ENCODE measurements around the gene EPHA3. TPM values are rescaled to one million over a fixed set of nuclear protein-coding genes. Genes with fewer than 3 reads are reported as not detected.

The EPHA3 gene
- polyA plus RNA-seq, 4 donors = 3.5 to 6.9 (median 5.8) TPM

- no peak for DNase-seq (ENCODE audit: low read depth in 4 of 4, low spot score in 3 of 4)
Measured at GRCh38 chr3:89144080-89144479, 36.7 kb downstream of the EPHA3 start.

- no peak for DNase-seq (ENCODE audit: low read depth in 4 of 4, low spot score in 3 of 4)
Measured at GRCh38 chr3:89145995-89146394, 38.6 kb downstream of the EPHA3 start.

GRCh38 chr3:89154416-89154815 lies 47.0 kb downstream of the EPHA3 start:
- DNase-seq (ENCODE audit: low read depth in 4 of 4, low spot score in 3 of 4) = no peak

DNA sequence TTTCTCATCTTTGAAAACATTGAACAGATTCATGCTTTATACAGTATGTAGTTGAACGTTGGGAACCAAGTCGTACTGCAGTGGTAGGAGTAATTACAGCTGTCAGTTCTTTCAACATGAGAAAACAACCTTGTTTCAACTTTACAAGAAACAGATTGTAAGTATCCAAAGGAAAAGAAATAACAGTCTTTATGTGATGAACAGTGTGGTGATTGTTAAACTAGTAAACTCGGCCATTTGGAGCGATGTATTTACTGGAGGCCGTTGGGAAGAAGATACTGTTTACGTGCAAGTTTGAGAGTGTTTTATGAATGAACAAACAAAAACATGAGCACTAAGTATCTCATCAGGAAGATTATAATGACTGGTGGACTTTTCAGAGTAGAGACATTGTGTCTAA lies 48.4 kb downstream of the EPHA3 start:
- peak in 1 of 4 donors; percentile 8 for DNase-seq (ENCODE audit: low read depth in 4 of 4, low spot score in 3 of 4)

DNA sequence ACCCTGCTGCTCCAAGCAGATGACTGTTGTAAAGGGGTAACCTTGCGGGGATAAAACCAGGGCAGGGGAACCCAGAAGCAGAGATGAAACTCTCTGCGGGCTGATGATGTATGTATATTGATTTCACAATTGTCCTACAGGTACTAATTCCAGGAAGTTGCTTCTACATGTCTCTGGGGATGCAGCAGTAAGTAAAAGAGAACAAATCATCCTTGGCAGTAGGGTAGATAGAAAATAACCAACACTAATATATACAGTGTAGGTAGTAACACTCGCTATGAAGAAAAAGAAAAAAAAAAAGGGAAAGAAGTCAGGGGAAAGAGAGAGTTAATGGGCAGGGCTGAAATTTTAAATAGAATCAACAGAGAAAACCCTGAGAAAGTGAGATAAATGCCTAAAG lies 50.2 kb downstream of the EPHA3 start:
- DNase-seq (ENCODE audit: low read depth in 4 of 4, low spot score in 3 of 4) = no peak

DNA sequence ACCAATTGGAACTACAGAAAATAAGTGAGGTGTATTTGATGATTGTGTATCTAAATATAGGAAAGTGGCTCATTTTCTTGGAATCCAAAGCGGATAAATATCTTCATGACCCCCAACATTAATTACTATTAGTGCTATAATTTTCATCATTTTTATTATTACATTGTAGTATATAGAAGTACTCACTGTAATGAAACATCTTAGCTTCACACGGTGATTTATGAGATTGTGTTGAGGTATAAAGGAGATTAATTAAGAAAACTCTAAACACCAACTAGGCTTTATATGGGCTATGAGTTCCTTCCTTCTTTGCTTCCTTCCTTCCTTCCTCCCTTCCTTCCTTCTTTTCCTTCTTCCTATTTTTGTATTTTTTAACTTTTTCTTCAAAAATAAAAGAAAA lies 52.2 kb downstream of the EPHA3 start:
- DNase-seq (ENCODE audit: low read depth in 4 of 4, low spot score in 3 of 4) = no peak

DNA sequence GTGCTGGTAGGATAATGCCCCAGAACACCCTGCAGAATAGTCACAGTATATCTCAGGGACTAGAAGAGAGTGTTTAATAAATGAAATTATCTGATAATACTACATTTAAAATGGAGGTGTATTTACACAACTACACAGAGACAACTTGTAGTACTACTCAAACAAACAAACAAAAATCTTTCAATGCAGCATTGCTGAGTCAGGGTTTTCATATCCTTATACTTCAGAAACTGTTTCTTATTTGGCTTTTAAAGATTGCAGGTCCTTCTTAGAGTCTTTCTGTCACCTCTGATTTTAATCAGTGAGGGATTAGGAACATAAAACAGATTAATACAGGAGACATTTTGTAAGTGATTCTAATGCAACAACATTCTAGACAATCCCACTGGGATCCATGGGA lies 57.4 kb downstream of the EPHA3 start:
- no peak for DNase-seq (ENCODE audit: low read depth in 4 of 4, low spot score in 3 of 4)

DNA sequence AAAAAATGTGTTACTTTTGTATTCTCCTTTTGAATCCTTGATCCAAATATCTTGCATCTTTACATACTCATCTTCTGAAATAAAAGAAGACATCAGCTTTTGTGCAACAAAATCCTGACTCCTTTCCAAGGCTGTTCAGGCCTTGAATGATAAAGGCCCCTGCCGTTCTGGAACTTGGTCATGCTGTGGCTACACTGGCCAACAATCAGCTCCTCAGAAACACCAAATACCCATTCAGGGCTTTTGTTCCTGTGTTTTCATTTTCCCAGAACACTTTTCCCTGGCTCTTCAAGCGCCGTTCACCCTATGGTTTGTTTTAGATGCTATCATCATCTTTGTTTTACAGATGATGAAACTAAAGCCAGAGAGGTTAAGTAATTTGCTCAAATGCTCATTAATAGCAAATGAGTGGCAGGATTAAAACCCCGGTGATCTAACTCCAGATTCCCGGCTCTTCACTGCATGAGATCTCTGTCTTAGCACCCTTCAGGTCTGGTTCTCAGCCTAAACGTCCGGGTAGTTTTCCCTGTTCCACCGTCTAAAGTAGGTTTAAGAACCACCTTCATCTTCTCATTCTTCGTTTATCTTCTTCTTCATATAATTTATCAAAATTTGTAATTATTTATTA lies 58.3 kb downstream of the EPHA3 start:
- no peak for DNase-seq (ENCODE audit: low read depth in 4 of 4, low spot score in 3 of 4)

DNA sequence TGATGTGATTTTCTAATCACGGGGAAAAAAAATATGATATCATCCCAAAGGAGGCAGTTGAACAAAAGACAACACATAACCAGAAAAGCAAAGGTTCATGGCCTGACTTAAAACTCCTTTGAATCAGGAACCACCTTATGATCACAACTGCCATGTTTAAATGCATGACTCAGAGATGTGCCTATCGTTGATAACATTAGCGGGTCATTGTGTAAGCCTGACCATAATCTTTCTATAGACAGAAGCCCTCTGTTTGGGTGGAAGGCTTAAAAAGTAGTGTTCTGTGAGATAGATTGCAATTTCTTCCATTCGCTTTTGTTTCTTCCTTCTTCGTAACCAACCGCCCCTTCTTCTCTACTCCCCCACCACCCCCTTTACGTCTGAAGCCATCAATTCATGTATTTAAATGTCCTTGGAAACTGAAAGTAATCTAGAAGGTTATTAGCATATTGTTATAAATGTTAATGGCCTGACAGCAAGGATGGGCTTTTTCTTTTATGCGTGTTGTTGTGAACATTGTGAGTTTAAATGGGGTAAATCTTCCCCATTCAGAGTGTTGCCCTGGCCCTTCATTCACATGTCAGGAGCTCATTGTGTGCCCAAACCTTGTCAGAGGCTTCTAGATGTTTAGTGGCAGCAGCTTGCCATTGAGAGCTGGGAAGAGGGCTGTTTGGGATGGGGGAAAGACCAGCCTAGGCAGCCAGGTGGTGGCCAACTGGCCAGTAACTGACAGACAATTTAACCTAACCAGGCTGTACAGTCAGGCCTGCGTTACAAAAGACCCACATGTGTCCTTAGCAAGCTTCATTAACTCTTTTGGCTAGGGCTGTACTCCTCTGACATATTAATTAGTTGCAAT lies 64.5 kb downstream of the EPHA3 start:
- no peak for DNase-seq (ENCODE audit: low read depth in 4 of 4, low spot score in 3 of 4)

- DNase-seq (ENCODE audit: low read depth in 4 of 4, low spot score in 3 of 4) = no peak
Measured at GRCh38 chr3:89173546-89173945, 66.1 kb downstream of the EPHA3 start.

DNA sequence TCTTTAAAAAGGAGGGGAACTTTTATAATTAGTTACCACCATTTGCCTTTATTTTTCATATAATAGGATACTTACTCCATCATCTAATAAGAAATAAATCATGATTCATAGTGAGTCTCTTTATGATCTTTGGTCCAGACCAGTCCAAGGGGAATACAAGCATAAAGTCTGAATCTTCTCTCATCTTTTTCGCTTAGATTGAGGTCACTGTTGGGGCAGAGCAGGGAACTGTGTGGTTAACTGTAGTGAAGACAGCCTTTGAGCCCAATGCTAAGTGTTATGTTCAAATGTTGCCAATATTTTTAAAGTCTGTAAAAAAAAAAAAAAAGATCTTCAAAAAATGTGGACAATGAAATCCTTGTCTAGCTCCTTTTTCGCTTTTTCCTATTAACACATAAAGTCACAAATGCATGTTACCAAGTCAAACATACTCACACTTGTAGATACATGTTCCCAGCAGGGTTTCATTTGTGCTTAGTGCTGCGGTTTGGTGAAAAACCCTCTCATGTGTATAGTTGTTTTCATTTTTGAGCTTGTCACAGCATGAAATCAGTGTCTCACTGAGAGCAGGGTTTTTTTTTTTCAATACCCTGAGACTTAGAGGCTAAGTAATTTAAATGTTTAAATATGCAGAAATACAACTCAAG lies 72.1 kb downstream of the EPHA3 start:
- DNase-seq (ENCODE audit: low read depth in 4 of 4, low spot score in 3 of 4) = no peak

DNA sequence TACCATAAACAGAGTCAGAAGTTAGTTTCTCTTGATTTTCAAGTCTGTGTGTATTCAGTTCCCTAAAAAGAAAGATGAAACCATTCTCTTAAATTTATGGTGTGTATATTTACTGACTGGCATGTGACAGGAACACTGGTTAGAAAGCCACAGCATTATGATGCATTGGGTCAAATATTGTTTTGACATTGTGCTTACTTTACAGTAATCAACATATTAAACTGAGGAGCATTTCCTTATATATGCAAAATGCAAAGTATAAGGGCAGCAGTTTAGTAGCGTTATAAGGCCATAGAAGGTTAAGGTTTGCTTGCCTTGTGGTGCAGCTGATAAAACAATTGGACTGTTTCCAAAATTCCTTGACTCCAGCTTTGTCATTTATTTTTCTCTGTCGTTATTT lies 72.9 kb downstream of the EPHA3 start:
- peak in 1 of 4 donors; percentile 5 for DNase-seq (ENCODE audit: low read depth in 4 of 4, low spot score in 3 of 4)

GRCh38 chr3:89182056-89182455 lies 74.6 kb downstream of the EPHA3 start:
- no peak for DNase-seq (ENCODE audit: low read depth in 4 of 4, low spot score in 3 of 4)

DNA sequence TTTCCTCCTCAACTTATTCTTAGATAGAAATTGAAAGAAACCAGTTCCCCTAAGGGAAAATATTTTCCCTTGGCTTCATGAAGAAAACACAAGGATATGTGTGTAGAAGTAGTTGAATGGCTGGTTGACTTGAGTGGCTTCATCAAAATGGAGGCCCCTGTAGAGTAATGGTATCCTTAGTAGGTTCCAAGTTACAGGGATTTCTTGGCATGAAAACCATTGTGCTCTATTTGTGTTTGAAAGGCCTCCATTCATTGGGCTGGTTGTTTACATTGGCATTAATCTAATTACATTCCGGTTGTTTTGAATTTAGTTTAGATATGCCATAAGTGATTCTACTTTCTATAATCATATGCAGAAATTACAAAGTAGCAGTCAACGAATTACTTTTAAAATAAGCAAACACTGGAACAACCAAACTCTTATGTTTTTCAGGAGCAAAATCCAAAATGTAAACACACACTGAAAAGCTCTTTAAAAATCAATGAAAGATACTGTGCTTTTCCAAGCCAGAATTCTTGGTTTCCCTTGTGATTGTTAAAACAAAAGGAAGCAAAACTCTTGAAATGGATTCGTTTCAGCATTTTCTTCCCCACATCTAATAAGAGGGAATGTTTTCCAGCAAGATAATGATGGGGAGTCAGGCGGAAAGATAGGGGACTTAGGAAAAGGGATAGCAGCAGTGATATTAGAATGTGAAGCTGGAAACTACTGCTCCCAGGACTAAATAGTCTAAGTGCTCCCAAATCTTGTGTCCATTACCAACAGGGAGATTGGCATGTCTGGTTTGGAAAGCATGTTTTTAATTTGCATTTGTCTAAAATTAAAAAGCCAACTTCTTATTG lies 77.0 kb downstream of the EPHA3 start:
- DNase-seq (ENCODE audit: low read depth in 4 of 4, low spot score in 3 of 4) = no peak

DNA sequence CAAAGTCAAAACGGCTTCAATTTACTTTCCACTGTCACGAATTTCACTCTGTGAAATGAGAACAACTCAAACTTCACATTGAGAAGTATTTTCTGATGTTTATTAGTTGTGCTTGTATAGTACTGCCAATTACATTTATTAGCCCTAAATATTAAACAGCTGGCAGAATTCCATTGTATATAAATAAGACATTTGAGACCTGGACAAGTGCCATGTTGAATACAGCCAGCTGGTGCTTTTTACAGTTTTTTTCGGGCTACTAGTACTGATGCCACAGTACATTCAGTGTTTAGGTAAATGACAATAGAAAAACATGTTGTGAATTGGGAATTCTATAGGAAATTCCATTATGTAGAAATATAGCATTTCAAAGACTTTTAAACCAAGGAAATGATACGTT lies 79.0 kb downstream of the EPHA3 start:
- DNase-seq (ENCODE audit: low read depth in 4 of 4, low spot score in 3 of 4) = no peak

GRCh38 chr3:89198591-89198990 lies 91.2 kb downstream of the EPHA3 start:
- no peak for DNase-seq (ENCODE audit: low read depth in 4 of 4, low spot score in 3 of 4)

GRCh38 chr3:89212619-89213018 lies 105.2 kb downstream of the EPHA3 start:
- no peak for DNase-seq (ENCODE audit: low read depth in 4 of 4, low spot score in 3 of 4)

DNA sequence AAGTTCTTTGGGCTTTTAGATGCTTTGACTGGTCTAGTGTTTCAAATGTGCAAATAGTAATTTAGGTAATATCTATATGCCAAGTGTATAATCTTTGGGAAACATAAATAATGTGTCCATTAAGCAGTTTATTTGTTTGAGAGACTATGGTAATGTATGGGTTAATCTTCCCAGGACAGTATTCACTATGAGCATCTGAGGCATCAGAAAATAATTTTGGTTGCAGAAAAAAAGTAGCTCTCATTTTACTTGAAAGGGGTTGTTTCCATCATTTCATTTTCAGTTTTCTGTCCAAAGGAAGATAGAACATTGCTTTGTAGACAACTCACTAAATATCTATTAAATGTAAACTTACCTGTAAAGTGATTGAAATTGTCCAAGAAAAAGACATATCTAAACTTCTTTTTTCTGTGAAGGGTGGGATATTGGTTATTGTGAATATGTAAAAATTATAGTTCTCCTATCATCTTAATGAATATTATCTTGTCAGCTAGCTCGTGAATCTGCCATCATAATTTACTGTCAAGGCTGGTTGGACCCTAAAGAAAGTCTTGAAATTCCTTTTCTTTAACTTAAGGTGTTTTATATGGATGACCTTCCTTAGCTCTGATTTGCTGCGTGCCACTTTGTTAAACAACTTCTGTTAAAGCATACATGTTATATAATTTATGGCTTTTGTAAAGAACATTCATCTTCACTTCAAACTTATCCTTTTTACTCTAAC lies 108.8 kb downstream of the EPHA3 start:
- DNase-seq (ENCODE audit: low read depth in 4 of 4, low spot score in 3 of 4) = no peak

DNA sequence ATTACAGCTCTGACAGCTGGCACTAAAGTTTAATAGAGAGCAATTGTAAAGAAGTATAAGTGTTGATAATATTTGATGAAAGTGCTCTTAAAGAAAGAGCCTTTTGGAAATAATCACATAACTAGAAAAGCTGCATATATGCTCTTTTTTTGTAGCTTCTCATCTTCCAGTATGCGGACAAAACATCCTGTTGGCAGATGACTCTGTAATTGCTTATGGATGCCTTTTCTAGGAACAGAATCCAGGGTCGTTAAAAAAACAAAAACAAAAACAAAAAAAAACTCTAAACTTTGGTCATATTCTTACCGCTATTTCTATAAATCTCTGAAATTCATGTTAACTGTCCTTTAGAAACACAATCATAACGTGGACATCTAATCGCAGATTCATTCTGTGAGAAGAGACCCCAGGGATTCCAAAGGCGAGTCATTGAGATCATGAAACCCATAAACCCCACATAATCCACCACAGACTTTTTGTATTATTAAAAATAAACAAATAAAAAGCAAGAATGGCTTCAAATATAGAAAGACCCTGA lies 109.8 kb downstream of the EPHA3 start:
- DNase-seq (ENCODE audit: low read depth in 4 of 4, low spot score in 3 of 4) = no peak

DNA sequence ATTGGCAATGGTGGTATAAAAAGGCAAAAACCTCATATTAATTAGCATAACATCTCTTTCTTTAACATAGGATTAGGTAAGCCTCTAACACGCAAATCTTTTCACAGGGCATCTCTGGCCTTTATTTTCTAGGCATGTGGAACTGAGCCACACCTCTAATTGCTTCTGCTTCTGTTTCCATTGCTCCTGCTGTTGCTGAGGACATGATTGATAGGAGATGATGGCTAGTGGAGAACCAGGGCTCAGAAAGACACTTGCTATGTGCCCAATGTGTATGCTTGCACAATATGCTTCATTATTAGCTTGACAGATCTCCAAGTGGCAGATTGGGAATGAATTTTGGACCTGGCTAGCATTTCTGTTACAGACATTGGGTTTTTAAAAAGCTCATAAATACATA lies 114.5 kb downstream of the EPHA3 start:
- no peak for DNase-seq (ENCODE audit: low read depth in 4 of 4, low spot score in 3 of 4)
